Medulla oblongata (tissue), 1 donor: ENCODE results near the gene TGFBR3.

ENCODE experiments used
- DNase-seq: peaks from one replicate; pipeline ENCODE4 v3.0.0-alpha.2; 2015; ENCODE audit errors: extremely low spot score

Gene TGFBR3

GRCh38 chr1:91736146-91736714 is 149.7 kb downstream of the TGFBR3 start:
- no peak for DNase-seq

- no peak for DNase-seq
Observed at GRCh38 chr1:91735266-91735845, 150.6 kb downstream of the TGFBR3 start.

GRCh38 chr1:91734761-91735160 is 151.2 kb downstream of the TGFBR3 start:
- DNase-seq = no peak

- no peak for DNase-seq
Observed at GRCh38 chr1:91733108-91733710, 152.7 kb downstream of the TGFBR3 start.

- DNase-seq = no peak
Observed at GRCh38 chr1:91732291-91733107, 153.5 kb downstream of the TGFBR3 start.

- peak; percentile 35 for DNase-seq
Observed at GRCh38 chr1:91731815-91732214, 154.1 kb downstream of the TGFBR3 start.

- no peak for DNase-seq
Observed at GRCh38 chr1:91730801-91731732, 154.9 kb downstream of the TGFBR3 start.

- DNase-seq = no peak
Observed at GRCh38 chr1:91729621-91730358, 156.2 kb downstream of the TGFBR3 start.

GRCh38 chr1:91727763-91728162 is 158.2 kb downstream of the TGFBR3 start:
- no peak for DNase-seq

GRCh38 chr1:91725989-91726721 is 159.8 kb downstream of the TGFBR3 start:
- DNase-seq = peak; percentile 35

GRCh38 chr1:91725618-91725988 is 160.3 kb downstream of the TGFBR3 start:
- no peak for DNase-seq

GRCh38 chr1:91724644-91725043 is 161.3 kb downstream of the TGFBR3 start:
- no peak for DNase-seq

- DNase-seq = no peak
Observed at GRCh38 chr1:91724231-91724630, 161.7 kb downstream of the TGFBR3 start.

- DNase-seq = no peak
Observed at GRCh38 chr1:91720044-91720443, 165.9 kb downstream of the TGFBR3 start.

- DNase-seq = no peak
Observed at GRCh38 chr1:91718877-91719276, 167.1 kb downstream of the TGFBR3 start.

GRCh38 chr1:91718368-91718767 is 167.6 kb downstream of the TGFBR3 start:
- no peak for DNase-seq

GRCh38 chr1:91717839-91718238 is 168.1 kb downstream of the TGFBR3 start:
- no peak for DNase-seq

- DNase-seq = no peak
Observed at GRCh38 chr1:91716339-91716738, 169.6 kb downstream of the TGFBR3 start.

- no peak for DNase-seq
Observed at GRCh38 chr1:91715416-91716000, 170.4 kb downstream of the TGFBR3 start.

- no peak for DNase-seq
Observed at GRCh38 chr1:91714867-91715381, 171.0 kb downstream of the TGFBR3 start.
